Measurements from ENCODE around the gene PGP. TPM values are rescaled to one million over a fixed set of nuclear protein-coding genes. Genes with fewer than 3 reads are reported as not detected.
A peak's percentile ranks its signal among the peaks of the same experiment; 100 is the strongest.
"Not testable (repeated sequence)": the region's sequence is repeated elsewhere in the genome, so short reads cannot be mapped to it uniquely, and the experiment has no call there.

PGP gene, protein sequence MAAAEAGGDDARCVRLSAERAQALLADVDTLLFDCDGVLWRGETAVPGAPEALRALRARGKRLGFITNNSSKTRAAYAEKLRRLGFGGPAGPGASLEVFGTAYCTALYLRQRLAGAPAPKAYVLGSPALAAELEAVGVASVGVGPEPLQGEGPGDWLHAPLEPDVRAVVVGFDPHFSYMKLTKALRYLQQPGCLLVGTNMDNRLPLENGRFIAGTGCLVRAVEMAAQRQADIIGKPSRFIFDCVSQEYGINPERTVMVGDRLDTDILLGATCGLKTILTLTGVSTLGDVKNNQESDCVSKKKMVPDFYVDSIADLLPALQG
- total RNA-seq = 10 to 100 TPM in 1 of 4 donors, 1 to 10 TPM in 3; 8.1 to 10.4 (median 9.6) TPM

DNA sequence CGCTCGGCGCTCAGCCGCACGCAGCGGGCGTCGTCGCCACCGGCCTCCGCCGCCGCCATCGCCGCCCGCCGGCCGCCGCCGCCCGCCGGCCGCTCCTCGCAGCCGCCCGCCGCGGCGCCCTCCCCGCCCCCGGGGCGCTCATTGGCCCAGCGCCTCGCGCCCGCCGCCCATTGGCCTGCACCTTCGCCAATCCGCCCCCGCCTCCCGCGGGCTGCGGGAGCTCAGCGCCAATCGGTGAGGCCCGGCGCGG, at the start of gene PGP:
TSS of gene PGP (minus strand) at position 122 of the 250 bp plus-strand sequence. CDS start at position 59, 63 bp downstream.
- no peak for DNase-seq (ENCODE audit: low spot score)
- peak; percentile 94 for ATAC-seq (ENCODE audit: low FRiP score)
- no peak for TF ChIP-seq CTCF (IDR thresholded peaks at IDR 0.05)

DNA sequence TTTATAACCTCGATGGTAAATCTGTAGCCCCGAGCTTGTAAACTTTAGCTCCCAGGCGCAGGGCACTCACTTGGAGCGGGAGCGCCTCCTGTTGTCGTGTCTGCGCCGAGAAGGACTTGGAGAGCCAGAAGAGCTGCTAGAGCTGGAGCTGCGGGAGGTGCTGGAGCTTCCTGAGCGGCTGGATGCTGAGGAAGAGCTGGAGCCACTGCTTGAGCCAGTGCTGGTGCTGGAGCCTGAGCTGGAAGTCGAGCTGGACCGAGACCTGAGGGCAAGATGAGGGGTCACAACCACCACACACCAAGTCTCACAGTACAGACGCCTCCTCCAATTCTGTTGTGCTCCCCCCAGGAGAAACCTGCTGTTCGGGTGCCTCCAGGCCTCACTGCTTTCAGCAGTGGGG, 48.4 kb upstream of the PGP start:
- not testable (repeated sequence) for ATAC-seq (ENCODE audit: low FRiP score)

GRCh38 chr16:2260250-2260649, 45.6 kb upstream of the PGP start:
- no peak for DNase-seq (ENCODE audit: low spot score)
- no peak for TF ChIP-seq CTCF (IDR thresholded peaks at IDR 0.05)
- no peak for ATAC-seq (ENCODE audit: low FRiP score)

More for the DNA sequence above, 48.4 kb upstream of the PGP start:
- DNase-seq (ENCODE audit: low spot score) = not testable (repeated sequence)

DNA sequence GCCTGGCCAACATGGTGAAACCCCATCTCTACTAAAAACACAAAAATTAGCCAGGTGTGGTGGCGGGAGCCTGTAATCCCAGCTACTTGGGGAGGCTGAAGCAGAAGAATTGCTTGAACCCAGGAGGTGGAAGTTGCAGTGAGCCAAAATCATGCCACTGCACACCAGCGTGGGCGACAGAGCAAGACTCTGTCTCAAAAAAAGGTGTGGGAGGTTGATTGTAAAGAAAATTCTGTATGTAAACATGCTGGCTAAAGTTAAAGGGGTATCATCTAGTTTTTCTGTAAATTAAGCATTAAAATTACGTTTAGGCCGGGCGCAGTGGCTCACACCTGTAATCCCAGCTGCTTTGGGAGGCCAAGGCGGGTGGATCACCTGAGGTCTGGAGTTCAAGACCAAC, 43.9 kb upstream of the PGP start:
- not testable (repeated sequence) for DNase-seq (ENCODE audit: low spot score); ATAC-seq (ENCODE audit: low FRiP score)

DNA sequence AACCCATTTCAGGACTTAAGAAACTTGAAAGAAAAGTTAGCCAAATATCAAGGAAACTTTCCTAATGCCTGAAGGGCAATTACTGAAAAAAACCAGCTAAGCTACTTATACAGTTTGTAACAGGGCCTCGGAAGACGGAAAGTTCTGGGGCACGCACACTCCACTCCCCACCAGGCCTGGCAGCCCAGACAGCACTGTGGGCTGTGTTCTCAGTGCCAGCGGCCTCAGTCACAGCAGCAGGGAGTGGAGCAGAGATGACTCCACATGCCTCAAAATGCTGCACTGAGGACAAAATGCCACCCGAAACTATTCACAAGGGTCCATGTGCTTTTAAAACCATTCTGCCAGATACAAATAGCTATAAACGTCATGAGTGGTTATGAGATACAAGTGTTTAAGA, 43.1 kb upstream of the PGP start:
- no peak for TF ChIP-seq CTCF (IDR thresholded peaks at IDR 0.05)
- DNase-seq (ENCODE audit: low spot score) (no peak), ATAC-seq (ENCODE audit: low FRiP score) (no peak)

GRCh38 chr16:2256531-2257140, 42.0 kb upstream of the PGP start:
- DNase-seq (ENCODE audit: low spot score) (no peak), ATAC-seq (ENCODE audit: low FRiP score) (no peak)
- no peak for TF ChIP-seq CTCF (IDR thresholded peaks at IDR 0.05)

DNA sequence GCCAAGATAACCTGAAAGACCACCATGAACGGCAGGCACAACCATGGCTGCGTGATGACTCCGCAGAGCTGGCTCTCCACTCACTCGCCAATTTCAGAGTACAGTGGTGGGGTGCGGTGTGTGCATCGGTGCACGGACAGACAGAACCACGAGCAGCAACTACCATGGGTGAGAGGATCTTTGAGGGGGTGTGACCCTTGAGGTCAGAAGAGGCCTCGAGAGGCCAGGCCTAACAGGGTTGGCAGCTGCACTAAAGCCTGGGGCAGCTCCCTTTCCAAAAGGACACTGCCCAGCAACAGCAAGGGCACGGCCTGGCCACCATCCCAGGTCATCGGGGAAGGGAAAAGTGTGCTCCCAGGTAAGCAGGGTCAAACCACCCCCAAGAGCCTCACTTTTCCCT, 38.7 kb upstream of the PGP start:
- no peak for ATAC-seq (ENCODE audit: low FRiP score)
- DNase-seq (ENCODE audit: low spot score) = no peak
- TF ChIP-seq CTCF (IDR thresholded peaks at IDR 0.05) = no peak

GRCh38 chr16:2252806-2253148, 38.1 kb upstream of the PGP start:
- no peak for ATAC-seq (ENCODE audit: low FRiP score)
- no peak for DNase-seq (ENCODE audit: low spot score)
- TF ChIP-seq CTCF (IDR thresholded peaks at IDR 0.05) = no peak

All from omental fat pad (tissue), 4 donors.